NT2/D1 (cell line): ENCODE measurements around the gene SLC5A10.

Experiments
- DNase-seq: peaks from one replicate; pipeline ENCODE4 v3.0.0-alpha.2; 2011; ENCODE audit warnings: low read depth, low spot score
- H3K27me3 ChIP-seq: 2 replicates; pipeline ENCODE4 v1.6.0; 2011; ENCODE audit warnings: mild to moderate bottlenecking; ENCODE audit not compliant: insufficient read length, insufficient read depth
- H3K36me3 ChIP-seq: 2 replicates; pipeline ENCODE4 v1.6.1; 2011; ENCODE audit warnings: mild to moderate bottlenecking, low read length, mixed read lengths; ENCODE audit not compliant: insufficient read depth, insufficient read length
- H3K4me1 ChIP-seq: 2 replicates; pipeline ENCODE4 v1.5.1; 2011; ENCODE audit not compliant: insufficient read depth, insufficient read length
- H3K4me3 ChIP-seq: 2 replicates; pipeline ENCODE4 v1.5.1; 2011; ENCODE audit warnings: low read depth; ENCODE audit not compliant: insufficient read length
- H3K9ac ChIP-seq: 2 replicates; pipeline ENCODE4 v1.6.0; 2011; ENCODE audit warnings: low read depth; ENCODE audit not compliant: insufficient read length
- H3K9me3 ChIP-seq: 2 replicates; pipeline ENCODE4 v1.5.1; 2011; ENCODE audit warnings: mild to moderate bottlenecking, low read length; ENCODE audit not compliant: insufficient read depth
- SUZ12 ChIP-seq: IDR thresholded peaks from 2 replicates; pipeline ENCODE4 v1.6.1; 2011; ENCODE audit not compliant: insufficient read length, insufficient read depth; ENCODE audit errors: extremely low read depth
- YY1 ChIP-seq: IDR thresholded peaks from 2 replicates; pipeline ENCODE4 v1.6.1; 2011; ENCODE audit not compliant: insufficient read length, insufficient read depth
- ZNF274 ChIP-seq: IDR thresholded peaks from 2 replicates; pipeline ENCODE4 v1.6.1; 2011; ENCODE audit warnings: mild to moderate bottlenecking, low read depth, low read length

SLC5A10 gene

DNA sequence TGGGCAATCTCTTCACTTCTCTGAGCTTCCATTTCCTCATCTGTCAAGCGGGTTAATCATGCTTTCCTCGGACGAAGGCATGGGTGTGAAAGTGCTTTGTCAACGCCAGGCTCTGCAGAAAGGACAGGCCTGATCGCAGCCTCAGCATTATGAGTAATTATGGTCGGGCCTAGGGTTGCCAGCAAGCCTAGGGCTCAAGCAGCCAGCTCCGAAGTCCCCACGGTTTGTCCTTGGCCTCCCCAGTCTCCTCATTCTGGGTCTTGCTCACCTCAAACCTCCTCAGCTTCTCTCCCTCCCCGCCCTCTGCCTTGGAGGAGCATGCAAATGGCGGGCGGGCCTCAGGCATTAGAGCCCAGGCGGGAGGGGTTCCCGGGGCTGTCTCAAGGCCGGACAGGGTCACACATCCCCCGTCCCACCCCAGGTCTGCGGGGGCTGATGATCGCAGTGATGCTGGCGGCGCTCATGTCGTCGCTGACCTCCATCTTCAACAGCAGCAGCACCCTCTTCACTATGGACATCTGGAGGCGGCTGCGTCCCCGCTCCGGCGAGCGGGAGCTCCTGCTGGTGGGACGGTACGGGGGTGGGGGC lies 62.8 kb downstream of the SLC5A10 start:
- H3K4me3 ChIP-seq: no peak overlapping the region
- TF ChIP-seq YY1: no peak
- TF ChIP-seq ZNF274: no peak
- TF ChIP-seq SUZ12: no peak
- no peaks in the 10 kb centered on the region for H3K9me3 ChIP-seq
- H3K9ac ChIP-seq: no peak overlapping the region
- H3K36me3 ChIP-seq: no peaks in the 10 kb centered on the region
- no peaks in the 10 kb centered on the region for H3K27me3 ChIP-seq
- H3K4me1 ChIP-seq: peaks cover 20% of the 10 kb centered on the region
- DNase-seq: no peak

DNA sequence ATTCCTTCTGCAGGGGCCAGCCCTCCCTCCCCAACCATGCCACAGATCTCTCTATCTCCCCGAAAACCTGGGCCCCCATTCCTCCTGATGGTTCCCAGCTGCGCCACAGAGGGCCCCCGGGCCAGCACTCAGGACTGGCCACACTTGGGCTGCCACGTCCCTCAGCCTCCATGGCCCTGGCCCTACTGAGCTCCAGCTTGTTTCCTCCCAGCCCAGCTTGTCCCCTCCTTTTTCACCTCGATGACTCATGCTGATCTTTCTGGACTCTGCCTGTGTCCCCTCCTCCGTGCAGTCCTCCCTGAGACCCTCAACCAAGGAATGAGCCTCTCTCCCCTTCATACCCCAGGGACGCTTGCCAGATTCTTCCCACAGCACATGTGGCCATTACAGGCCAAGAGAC lies 63.5 kb downstream of the SLC5A10 start:
- peaks cover 17% of the 10 kb centered on the region for H3K4me1 ChIP-seq

DNA sequence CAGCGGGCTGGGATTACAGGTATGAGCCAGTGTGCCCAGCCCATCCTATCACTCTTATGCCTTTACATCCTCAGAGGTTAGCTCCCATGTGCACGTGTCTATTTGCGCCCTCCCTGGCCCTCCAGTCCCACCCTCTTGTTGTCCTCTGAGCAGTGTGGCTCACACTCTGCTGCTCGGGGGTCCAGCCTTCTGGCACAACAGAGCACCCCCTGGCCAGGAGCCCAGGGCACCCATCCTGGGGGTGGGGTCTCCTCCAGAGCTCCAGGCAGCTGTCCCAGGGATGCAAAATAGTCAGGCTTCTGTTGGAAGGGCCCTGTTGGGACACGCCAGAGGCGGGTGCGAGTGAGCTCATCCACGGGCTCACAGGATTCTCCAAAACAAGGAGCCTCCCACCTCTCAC lies 64.3 kb downstream of the SLC5A10 start:
- Histone ChIP-seq H3K9me3 (no peaks in the 10 kb centered on the region), H3K36me3 (no peaks in the 10 kb centered on the region), H3K4me3 (no peak overlapping the region), H3K9ac (no peak overlapping the region), H3K4me1 (peaks cover 17% of the 10 kb centered on the region), H3K27me3 (no peaks in the 10 kb centered on the region)
- no peak for DNase-seq
- no peak for TF ChIP-seq ZNF274
- no peak for TF ChIP-seq YY1
- TF ChIP-seq SUZ12: no peak

More for the DNA sequence above, 63.5 kb downstream of the SLC5A10 start:
- Histone ChIP-seq H3K9ac (peak overlapping the region; percentile 21), H3K4me3 (no peak overlapping the region), H3K27me3 (no peaks in the 10 kb centered on the region), H3K36me3 (no peaks in the 10 kb centered on the region), H3K9me3 (no peaks in the 10 kb centered on the region)
- TF ChIP-seq ZNF274 (no peak), YY1 (no peak), SUZ12 (no peak)
- no peak for DNase-seq

- Histone ChIP-seq H3K9ac (no peak overlapping the region), H3K4me1 (peaks cover 11% of the 10 kb centered on the region), H3K4me3 (no peak overlapping the region), H3K9me3 (no peaks in the 10 kb centered on the region), H3K36me3 (no peaks in the 10 kb centered on the region), H3K27me3 (no peaks in the 10 kb centered on the region)
- no peak for DNase-seq
- TF ChIP-seq SUZ12: no peak
- no peak for TF ChIP-seq ZNF274
- no peak for TF ChIP-seq YY1
These were observed 64.9 kb downstream of the SLC5A10 start for GRCh38 chr17:19016881-19017280.

DNA sequence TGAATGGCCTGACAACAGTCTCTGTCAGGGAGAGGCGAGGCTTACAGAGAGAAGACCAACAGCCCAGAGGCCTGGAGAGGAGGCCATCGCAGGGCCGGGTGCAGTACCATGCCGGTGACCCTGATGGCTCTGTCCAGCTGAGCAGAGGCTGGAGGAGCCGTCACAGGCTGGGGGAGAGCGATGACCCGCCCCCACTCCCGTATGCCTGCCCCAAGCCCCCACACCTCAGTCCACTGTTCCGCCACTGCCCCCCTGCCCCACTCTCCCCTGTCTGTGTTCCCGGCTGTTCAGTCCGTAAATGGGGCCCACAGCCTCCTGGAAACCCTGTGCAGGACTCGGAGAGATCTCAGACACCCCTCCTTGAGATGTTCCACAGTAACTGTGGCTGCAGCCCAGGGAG lies 65.4 kb downstream of the SLC5A10 start:
- H3K27me3 ChIP-seq: no peaks in the 10 kb centered on the region
- no peaks in the 10 kb centered on the region for H3K36me3 ChIP-seq
- no peak overlapping the region for H3K9ac ChIP-seq
- H3K4me3 ChIP-seq: no peak overlapping the region
- DNase-seq: no peak
- TF ChIP-seq ZNF274 (no peak), YY1 (no peak), SUZ12 (no peak)
- H3K9me3 ChIP-seq: no peaks in the 10 kb centered on the region
- H3K4me1 ChIP-seq: peaks cover 9% of the 10 kb centered on the region

GRCh38 chr17:19017804-19018599 lies 66.0 kb downstream of the SLC5A10 start:
- Histone ChIP-seq H3K27me3 (no peaks in the 10 kb centered on the region), H3K4me1 (peaks cover 9% of the 10 kb centered on the region), H3K9ac (no peak overlapping the region), H3K4me3 (no peak overlapping the region), H3K36me3 (no peaks in the 10 kb centered on the region), H3K9me3 (no peaks in the 10 kb centered on the region)
- TF ChIP-seq ZNF274: no peak
- TF ChIP-seq SUZ12: no peak
- no peak for TF ChIP-seq YY1
- DNase-seq: no peak

DNA sequence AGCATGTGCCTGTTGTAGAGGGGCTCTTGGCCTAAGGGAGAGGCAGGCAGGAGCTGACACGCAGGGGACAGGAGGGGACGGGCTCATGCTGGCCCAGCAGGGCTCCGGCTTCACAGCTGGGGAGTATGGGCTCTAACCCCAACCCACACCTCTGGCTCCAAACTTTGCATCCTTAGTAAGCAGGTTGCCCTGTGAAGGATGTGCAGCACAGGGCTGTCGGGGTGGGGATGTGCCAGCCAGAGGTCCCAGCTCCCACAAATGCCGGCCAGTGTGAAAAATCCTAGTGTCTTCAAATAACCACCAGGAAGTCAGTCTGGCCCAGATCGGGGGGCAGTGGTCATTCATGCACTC lies 66.6 kb downstream of the SLC5A10 start:
- Histone ChIP-seq H3K27me3 (no peaks in the 10 kb centered on the region), H3K4me1 (peaks cover 9% of the 10 kb centered on the region), H3K9me3 (no peaks in the 10 kb centered on the region), H3K9ac (no peak overlapping the region), H3K36me3 (no peaks in the 10 kb centered on the region), H3K4me3 (no peak overlapping the region)
- no peak for DNase-seq
- TF ChIP-seq YY1 (no peak), SUZ12 (no peak), ZNF274 (no peak)
